Kidney (tissue), 14 donors: ENCODE data around the gene MARCHF2. TPM values are rescaled to one million over a fixed set of nuclear protein-coding genes. Genes with fewer than 3 reads are reported as not detected.
A peak's percentile ranks its signal among the peaks of the same experiment; 100 is the strongest.

ENCODE experiments used
- DNase-seq, 5 donors: peaks; one replicate each; pipeline ENCODE4 v3.0.0-alpha.2; 2013 to 2020
- FAIRE-seq: peaks from 2 replicates; lab custom pipeline; 2012; peaks lifted over from hg19 to GRCh38; lab: Jason Lieb, UNC
- H3K27ac ChIP-seq, 2 donors: one replicate each; pipeline ENCODE4 v1.7.0; 2013; ENCODE audit warnings: low read depth in 2 of 2, low read length in 2 of 2, inconsistent platforms in 1 of 2
- H3K27me3 ChIP-seq: one replicate; pipeline ENCODE4 v1.7.1; 2013; ENCODE audit warnings: low read length, inconsistent platforms; ENCODE audit not compliant: control insufficient read depth, insufficient read depth
- H3K36me3 ChIP-seq, 3 donors: one replicate each; pipeline versions ENCODE4 v1.7.0 to v1.7.1; 2013; ENCODE audit warnings: low read length in 3 of 3, control low read depth in 1 of 3, inconsistent platforms in 1 of 3; ENCODE audit not compliant: insufficient read depth in 3 of 3, control insufficient read depth in 2 of 3
- H3K4me1 ChIP-seq, 3 donors: one replicate each; pipeline versions ENCODE4 v1.7.0 to v1.7.1; 2013; ENCODE audit warnings: low read length in 3 of 3, inconsistent platforms in 1 of 3, low read depth in 1 of 3; ENCODE audit not compliant: control insufficient read depth in 2 of 3, insufficient read depth in 2 of 3
- H3K4me3 ChIP-seq, 3 donors: one replicate each; pipeline versions ENCODE4 v1.7.0 to v1.8.1; 2013; ENCODE audit warnings: low read length in 3 of 3, control low read depth in 1 of 3, inconsistent platforms in 1 of 3
- H3K9ac ChIP-seq, 3 donors: one replicate each; pipeline versions ENCODE4 v1.7.0 to v1.7.1; 2013; ENCODE audit warnings: low read length in 3 of 3, control low read depth in 1 of 3, inconsistent platforms in 1 of 3
- H3K9me3 ChIP-seq, 3 donors: one replicate each; pipeline versions ENCODE4 v1.7.0 to v1.7.1; 2013; ENCODE audit warnings: low read length in 3 of 3, control low read depth in 1 of 3, inconsistent platforms in 1 of 3; ENCODE audit not compliant: control insufficient read depth in 2 of 3, insufficient read depth in 1 of 3
- intact Hi-C: fragments of 100-400 bp; cut with DNase I; formaldehyde crosslinking; loops from one replicate; pipeline ENCODE4 v1.11.1; 2022
- polyA plus RNA-seq: library from polyadenylated mRNA; stranded (reverse); fragments of 350-450 nt; fragmentation: Illumina TruSeq; extraction: RNeasy Lipid Tissue Mini Kit (QIAGEN cat#74804); gene quantifications from one replicate; pipeline ENCODE4 v1.2.3, GENCODE V29; 2014; ENCODE audit warnings: low read depth, low replicate concordance; ENCODE audit not compliant: insufficient read depth
- total RNA-seq: library from RNA; stranded (reverse); fragmentation: NEBNext Ultra II Directional; extraction: Animal tissue kit (Norgen Biotek cat#: 25700); gene quantifications from one replicate; pipeline ENCODE4 v1.2.1, GENCODE V29; 2021
- TF ChIP-seq, protein P1 (sequence below): IDR thresholded peaks from 3 replicates; pipeline ENCODE4 v1.5.1; 2012; ENCODE audit warnings: mild to moderate bottlenecking, moderate library complexity, borderline replicate concordance; ENCODE audit not compliant: insufficient read depth; ENCODE audit errors: extremely low read depth
- donor health status: control.
- donor health status: control.
- donor health status: control.
- donor health status: control.
- donor health status: control.
- donor health status: DM: yes; HTN: yes; CAD: no.
- donor health status: Normal renal cell carcinoma (clear cell type).

Gene MARCHF2
- total and polyA plus RNA-seq, 2 donors from 2014 or later, result 46.5 to 48.4 TPM

DNA sequence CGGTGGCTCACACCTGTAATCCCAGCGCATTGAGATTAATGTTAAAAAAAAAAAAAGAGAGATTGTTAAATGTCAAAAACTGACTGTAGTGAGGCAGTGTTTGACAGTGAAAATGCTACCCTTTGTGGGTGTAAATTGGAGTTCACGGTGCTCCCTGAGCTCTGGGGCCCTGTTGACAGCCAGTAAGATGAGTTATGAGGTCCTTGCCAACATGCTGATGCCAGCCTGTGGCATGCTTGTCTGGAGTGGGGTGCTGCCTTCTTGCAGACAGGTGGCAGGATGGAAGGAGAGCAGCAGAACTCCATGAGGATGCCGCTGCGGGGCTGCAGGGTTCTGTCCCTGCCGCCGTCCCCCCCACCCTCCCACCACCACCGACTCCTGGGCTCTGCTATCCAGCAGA is 63.4 kb downstream of the MARCHF2 start:
- TF ChIP-seq, protein P1, sequence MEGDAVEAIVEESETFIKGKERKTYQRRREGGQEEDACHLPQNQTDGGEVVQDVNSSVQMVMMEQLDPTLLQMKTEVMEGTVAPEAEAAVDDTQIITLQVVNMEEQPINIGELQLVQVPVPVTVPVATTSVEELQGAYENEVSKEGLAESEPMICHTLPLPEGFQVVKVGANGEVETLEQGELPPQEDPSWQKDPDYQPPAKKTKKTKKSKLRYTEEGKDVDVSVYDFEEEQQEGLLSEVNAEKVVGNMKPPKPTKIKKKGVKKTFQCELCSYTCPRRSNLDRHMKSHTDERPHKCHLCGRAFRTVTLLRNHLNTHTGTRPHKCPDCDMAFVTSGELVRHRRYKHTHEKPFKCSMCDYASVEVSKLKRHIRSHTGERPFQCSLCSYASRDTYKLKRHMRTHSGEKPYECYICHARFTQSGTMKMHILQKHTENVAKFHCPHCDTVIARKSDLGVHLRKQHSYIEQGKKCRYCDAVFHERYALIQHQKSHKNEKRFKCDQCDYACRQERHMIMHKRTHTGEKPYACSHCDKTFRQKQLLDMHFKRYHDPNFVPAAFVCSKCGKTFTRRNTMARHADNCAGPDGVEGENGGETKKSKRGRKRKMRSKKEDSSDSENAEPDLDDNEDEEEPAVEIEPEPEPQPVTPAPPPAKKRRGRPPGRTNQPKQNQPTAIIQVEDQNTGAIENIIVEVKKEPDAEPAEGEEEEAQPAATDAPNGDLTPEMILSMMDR, result no peak
- Histone ChIP-seq H3K9ac (no peak overlapping the region), H3K4me1 (peaks cover 0 to 13% (median 0%) of the 10 kb centered on the region in 3 donors), H3K4me3 (no peak overlapping the region), H3K27me3 (no peaks in the 10 kb centered on the region), H3K36me3 (peaks cover 5 to 47% (median 33%) of the 10 kb centered on the region in 3 donors), H3K9me3 (no peaks in the 10 kb centered on the region), H3K27ac (no peak overlapping the region)
- intact Hi-C loops, result no loop called here
- no peak for DNase-seq
- FAIRE-seq, result no peak

DNA sequence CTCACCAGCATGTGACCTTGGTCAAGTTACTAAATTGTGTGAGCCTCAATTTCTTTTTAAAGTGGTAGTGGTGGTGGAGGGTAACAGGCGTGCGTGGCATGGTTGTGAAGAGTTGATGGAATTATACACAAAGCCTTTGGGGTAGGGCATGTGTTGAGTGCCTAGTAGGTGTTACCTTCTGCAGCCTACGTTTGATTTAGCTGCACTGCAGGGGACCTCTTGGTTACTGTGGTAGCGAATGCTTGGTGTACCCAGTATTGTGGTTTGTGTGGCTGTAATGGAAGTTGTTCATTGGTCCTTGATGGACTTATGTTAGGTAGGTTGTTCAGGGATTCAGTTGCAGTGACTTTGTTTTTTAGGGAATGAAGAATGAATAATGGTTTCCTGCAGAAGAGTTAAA is 64.8 kb downstream of the MARCHF2 start:
- Histone ChIP-seq H3K9me3 (no peaks in the 10 kb centered on the region), H3K27ac (no peak overlapping the region), H3K4me3 (no peak overlapping the region), H3K36me3 (peaks cover 5 to 47% (median 31%) of the 10 kb centered on the region in 3 donors), H3K9ac (no peak overlapping the region), H3K27me3 (no peaks in the 10 kb centered on the region), H3K4me1 (peaks cover 0 to 15% (median 0%) of the 10 kb centered on the region in 3 donors)
- intact Hi-C loops, result no loop called here
- TF ChIP-seq, protein P1, result no peak
- DNase-seq (no peak), FAIRE-seq (no peak)

DNA sequence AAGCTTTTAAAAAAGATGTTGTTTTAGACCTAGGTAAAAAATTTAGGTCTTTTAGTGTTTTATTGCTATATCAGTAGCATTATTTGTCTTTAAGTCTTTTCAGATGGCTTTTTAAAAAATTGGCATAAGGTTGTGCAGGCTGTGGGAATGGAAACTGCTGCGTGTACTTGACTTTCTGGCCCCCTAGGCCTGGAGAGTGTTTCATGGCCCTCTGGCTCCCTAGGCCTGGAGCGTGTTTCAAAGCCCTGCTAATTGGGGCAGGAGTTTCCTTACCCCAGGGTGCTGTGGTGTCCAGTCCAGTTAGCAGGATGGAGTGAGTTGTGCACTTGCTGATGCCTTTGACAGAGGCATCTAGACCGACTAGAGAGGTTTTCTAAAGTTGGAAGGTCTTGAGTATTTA is 65.5 kb downstream of the MARCHF2 start:
- FAIRE-seq, result no peak
- Histone ChIP-seq H3K9ac (no peak overlapping the region), H3K27ac (no peak overlapping the region), H3K27me3 (no peaks in the 10 kb centered on the region), H3K4me1 (peaks cover 0 to 15% (median 0%) of the 10 kb centered on the region in 3 donors), H3K4me3 (no peak overlapping the region), H3K36me3 (peaks cover 4 to 54% (median 34%) of the 10 kb centered on the region in 3 donors), H3K9me3 (no peaks in the 10 kb centered on the region)
- DNase-seq, result no peak
- intact Hi-C loops, result no loop called here
- TF ChIP-seq, protein P1, result no peak

DNA sequence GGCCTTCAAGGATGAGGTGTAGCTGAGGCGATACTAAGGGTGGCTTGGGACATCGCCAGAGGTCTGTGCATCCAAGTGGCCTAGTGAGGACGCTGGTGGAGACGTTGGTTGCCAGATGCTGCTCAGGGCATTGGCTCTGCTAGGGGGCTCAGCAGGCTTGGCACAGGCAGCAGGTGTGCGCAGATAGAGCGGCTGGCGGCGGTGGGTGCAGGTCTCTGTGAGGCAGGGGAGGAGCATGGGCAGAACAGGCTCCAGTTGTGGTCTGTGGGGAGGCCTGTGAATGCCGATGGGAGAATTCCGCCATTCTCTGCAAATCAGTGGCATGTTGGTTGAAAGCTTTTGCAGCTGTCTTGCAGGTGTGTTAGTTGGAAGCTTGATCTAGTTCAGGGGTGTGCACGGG is 68.1 kb downstream of the MARCHF2 start:
- intact Hi-C loops, result no loop called here
- Histone ChIP-seq H3K4me1 (peaks cover 0 to 11% (median 0%) of the 10 kb centered on the region in 3 donors), H3K27me3 (no peaks in the 10 kb centered on the region), H3K36me3 (peaks cover under 1 to 53% (median 30%) of the 10 kb centered on the region in 3 donors), H3K4me3 (no peak overlapping the region), H3K9ac (no peak overlapping the region), H3K27ac (no peak overlapping the region), H3K9me3 (no peaks in the 10 kb centered on the region)
- DNase-seq (peak in 1 of 5 donors; percentile 23), FAIRE-seq (no peak)
- TF ChIP-seq, protein P1, result no peak
